Epithelial cell of esophagus (primary cell): ENCODE measurements around the gene APOBEC3B.
A peak's percentile ranks its signal among the peaks of the same experiment; 100 is the strongest.
"Not testable (repeated sequence)": the region's sequence is repeated elsewhere in the genome, so short reads cannot be mapped to it uniquely, and the experiment has no call there.

Experiments
- DNase-seq: peaks from one replicate; pipeline ENCODE4 v3.0.0; 2010; ENCODE audit warnings: low read depth
- H3K4me3 ChIP-seq: 2 replicates; pipeline ENCODE4 v1.5.1; 2011; ENCODE audit warnings: mild to moderate bottlenecking, low read length, control low read depth
- CTCF ChIP-seq: IDR thresholded peaks from 2 replicates; pipeline ENCODE4 v1.5.1; 2011; ENCODE audit warnings: low read depth, mild to moderate bottlenecking, low read length, control low read depth, inconsistent platforms; ENCODE audit not compliant: insufficient read depth; ENCODE audit errors: missing control alignments

APOBEC3B gene

GRCh38 chr22:39010946-39011345, 28.8 kb downstream of the APOBEC3B start:
- no peak for TF ChIP-seq CTCF

GRCh38 chr22:39012533-39013511, 30.7 kb downstream of the APOBEC3B start:
- TF ChIP-seq CTCF = no peak
- no peak for DNase-seq
- no peak overlapping the region for H3K4me3 ChIP-seq

More at GRCh38 chr22:39010946-39011345, 28.8 kb downstream of the APOBEC3B start:
- H3K4me3 ChIP-seq = no peak overlapping the region
- no peak for DNase-seq

- not testable (repeated sequence) for H3K4me3 ChIP-seq, DNase-seq
These were observed 31.4 kb downstream of the APOBEC3B start for GRCh38 chr22:39013561-39013941.

DNA sequence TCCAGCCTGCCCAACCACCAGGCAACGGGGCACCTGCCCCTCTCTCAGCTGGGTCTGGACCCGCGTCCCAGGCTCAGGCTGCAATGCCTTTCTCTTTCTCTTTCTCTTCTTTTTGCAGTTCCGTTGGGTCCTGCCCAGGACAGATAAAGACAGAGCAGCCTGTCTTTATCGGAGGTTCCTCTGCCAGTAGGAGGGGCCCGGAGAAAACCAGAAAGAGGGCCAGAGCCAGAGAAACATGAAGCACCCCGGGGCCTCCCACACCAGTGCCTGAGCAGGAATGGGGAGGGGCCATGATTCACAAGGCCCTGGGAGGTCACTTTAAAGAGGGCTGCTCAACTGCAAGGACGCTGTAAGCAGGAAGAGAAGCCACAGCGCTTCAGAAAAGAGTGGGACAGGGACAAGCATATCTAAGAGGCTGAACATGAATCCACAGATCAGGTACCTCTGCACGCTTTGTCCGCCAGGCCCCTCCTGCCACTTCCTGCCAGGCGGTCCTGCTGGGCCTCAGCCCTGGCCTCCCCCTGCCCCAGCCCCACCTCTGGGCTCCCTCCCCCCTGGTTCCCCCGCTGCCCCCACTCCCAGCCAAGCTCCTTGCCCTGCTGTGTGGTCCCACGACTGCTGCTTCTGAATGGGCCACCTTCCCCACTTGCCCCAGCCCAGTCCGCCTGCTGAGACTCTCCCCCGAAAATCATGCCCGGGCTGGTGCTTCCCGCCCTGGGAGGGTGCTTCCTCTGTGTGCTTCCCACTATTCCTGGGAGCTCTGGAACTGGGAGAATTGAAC, 32.0 kb downstream of the APOBEC3B start, which contains the start of gene APOBEC3C:
APOBEC3C (plus strand) TSS at position 316 of the 781 bp plus-strand sequence; CDS start at position 422, 106 bp downstream.
- peak; percentile 90 for DNase-seq
- peak within 1 kb of the TSS; percentile 76 for H3K4me3 ChIP-seq
- TF ChIP-seq CTCF = peak; percentile 10

GRCh38 chr22:39014723-39015121, 32.6 kb downstream of the APOBEC3B start:
- peak overlapping the region; percentile 76 for H3K4me3 ChIP-seq
- not testable (repeated sequence) for DNase-seq

DNA sequence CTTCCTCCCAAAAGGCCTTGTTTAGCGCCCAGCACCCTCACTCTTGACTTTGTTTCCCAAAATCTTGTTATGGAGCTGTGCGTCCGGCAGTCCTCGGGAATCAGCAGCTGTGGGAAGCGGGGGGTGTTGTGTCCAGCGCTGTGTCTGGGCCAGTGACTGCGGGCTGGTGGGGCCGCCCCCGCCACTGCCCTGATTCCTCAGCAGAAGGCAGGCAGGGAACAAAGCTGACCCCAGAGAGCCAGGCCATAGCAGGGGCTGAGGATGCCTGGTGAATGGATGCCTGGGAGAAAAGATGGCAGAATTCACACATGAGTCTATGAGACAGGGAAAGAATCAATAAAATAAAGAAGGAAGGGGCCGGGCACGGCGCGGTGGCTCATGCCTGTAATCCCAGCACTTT, 34.4 kb downstream of the APOBEC3B start:
- no peak for TF ChIP-seq CTCF
- DNase-seq = no peak
- H3K4me3 ChIP-seq = no peak overlapping the region

DNA sequence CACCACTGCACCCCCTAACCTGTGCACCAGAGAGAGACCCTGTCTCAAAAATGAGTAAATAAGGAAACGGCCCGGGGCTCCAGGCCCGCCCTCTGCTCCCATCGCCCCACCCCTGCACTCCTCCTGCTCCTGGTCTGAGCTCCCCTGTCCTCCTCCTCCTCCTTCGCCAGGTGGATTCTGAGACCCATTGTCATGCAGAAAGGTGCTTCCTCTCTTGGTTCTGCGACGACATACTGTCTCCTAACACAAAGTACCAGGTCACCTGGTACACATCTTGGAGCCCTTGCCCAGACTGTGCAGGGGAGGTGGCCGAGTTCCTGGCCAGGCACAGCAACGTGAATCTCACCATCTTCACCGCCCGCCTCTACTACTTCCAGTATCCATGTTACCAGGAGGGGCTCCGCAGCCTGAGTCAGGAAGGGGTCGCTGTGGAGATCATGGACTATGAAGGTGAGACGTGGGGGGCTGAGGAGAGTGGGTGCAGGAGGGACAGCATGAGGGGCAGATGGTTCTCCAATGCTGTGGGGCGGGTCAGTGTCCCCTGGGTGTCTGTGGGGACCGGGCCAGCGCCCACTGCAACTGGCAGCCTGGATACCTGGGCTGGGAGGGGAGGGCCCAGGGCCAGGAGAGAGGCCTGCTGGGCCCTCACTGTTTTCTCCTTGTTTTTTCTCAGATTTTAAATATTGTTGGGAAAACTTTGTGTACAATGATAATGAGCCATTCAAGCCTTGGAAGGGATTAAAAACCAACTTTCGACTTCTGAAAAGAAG, 35.6 kb downstream of the APOBEC3B start:
- no peak overlapping the region for H3K4me3 ChIP-seq
- DNase-seq = no peak
- TF ChIP-seq CTCF = no peak

DNA sequence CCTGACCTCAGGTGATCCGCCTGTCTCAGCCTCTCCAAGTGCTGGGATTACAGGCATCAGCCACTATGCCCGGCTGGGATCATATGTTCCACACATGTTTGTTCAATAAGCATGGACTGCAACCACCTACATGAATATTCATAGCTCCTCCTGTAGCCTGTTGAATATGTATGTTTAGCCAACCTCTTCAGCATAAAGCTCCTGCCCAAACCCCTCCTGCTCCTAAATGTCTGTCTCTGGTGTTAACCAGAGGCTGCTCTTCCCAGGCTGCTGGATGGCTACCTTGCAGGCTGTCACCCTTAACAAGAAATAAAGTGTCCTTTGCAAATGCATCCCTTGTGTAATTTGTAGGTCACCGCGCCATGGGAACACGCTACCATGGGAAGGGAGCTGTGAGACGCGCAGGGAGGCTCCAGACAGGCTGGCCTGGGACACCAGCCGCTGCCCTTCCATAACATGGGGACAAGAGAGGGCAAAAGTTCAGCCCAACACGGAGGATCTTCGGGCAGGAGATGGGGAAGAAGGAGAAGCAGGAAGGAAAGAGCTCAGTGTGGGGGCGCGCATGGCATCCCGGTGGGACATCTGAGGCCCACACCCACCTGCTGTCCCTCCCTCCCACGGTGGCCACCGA, 38.0 kb downstream of the APOBEC3B start:
- peak; percentile 6 for DNase-seq
- not testable (repeated sequence) for H3K4me3 ChIP-seq
